Fibroblast of lung (primary cell): ENCODE data around the gene TCP10L. TPM values are rescaled to one million over a fixed set of nuclear protein-coding genes. Genes with fewer than 3 reads are reported as not detected.

ENCODE experiments used
- DNase-seq, 2 donors: peaks; one replicate each; pipeline versions ENCODE4 v3.0.0 to v3.0.0-alpha.2; 2010; ENCODE audit warnings: low read depth in 2 of 2
- H2AFZ ChIP-seq: 2 replicates; pipeline ENCODE4 v1.5.1; 2012; ENCODE audit warnings: low read length, control low read depth, inconsistent platforms
- H3K27ac ChIP-seq: 2 replicates; pipeline ENCODE4 v1.5.1; 2011; ENCODE audit warnings: low read length, control low read depth; ENCODE audit not compliant: insufficient read depth
- H3K27me3 ChIP-seq: 2 replicates; pipeline ENCODE4 v1.5.1; 2011; ENCODE audit warnings: mild to moderate bottlenecking, low read length; ENCODE audit not compliant: control insufficient read depth, insufficient read depth
- H3K36me3 ChIP-seq: 2 replicates; pipeline ENCODE4 v1.5.1; 2011; ENCODE audit warnings: low read length; ENCODE audit not compliant: control insufficient read depth, insufficient read depth
- H3K4me1 ChIP-seq: 2 replicates; pipeline ENCODE4 v1.5.1; 2011; ENCODE audit warnings: low read length; ENCODE audit not compliant: control insufficient read depth, insufficient read depth; ENCODE audit errors: extremely low read depth
- H3K4me2 ChIP-seq: 2 replicates; pipeline ENCODE4 v1.5.1; 2011; ENCODE audit warnings: low read length, control low read depth; ENCODE audit not compliant: insufficient read depth; ENCODE audit errors: extremely low read depth
- H3K4me3 ChIP-seq, 4 experiments: fragments of 200-600 bp in 1 of 4; sonication (generic) in 1 of 4; replicated peaks in 1 of 4; 2 replicates each; pipeline ENCODE4 v1.5.1; 2011 to 2016; ENCODE audit warnings: low read length in 4 of 4, low read depth in 3 of 4, mild to moderate bottlenecking in 3 of 4, control low read depth in 2 of 4, inconsistent platforms in 1 of 4, mixed read lengths in 1 of 4; ENCODE audit not compliant: insufficient read depth in 1 of 4; ENCODE audit errors: control extremely low read depth in 1 of 4
- H3K79me2 ChIP-seq: 2 replicates; pipeline ENCODE4 v1.5.1; 2012; ENCODE audit warnings: mild to moderate bottlenecking, low read length, inconsistent platforms; ENCODE audit not compliant: control insufficient read depth, insufficient read depth
- H3K9ac ChIP-seq: 2 replicates; pipeline ENCODE4 v1.5.1; 2011; ENCODE audit warnings: mild to moderate bottlenecking, low read length, control low read depth; ENCODE audit not compliant: insufficient read depth
- H3K9me3 ChIP-seq: 2 replicates; pipeline ENCODE4 v1.5.1; 2012; ENCODE audit warnings: low read depth, low read length; ENCODE audit not compliant: control insufficient read depth, insufficient read depth
- H4K20me1 ChIP-seq: 2 replicates; pipeline ENCODE4 v1.5.1; 2011; ENCODE audit warnings: low read length; ENCODE audit not compliant: control insufficient read depth, insufficient read depth; ENCODE audit errors: extremely low read depth
- CTCF ChIP-seq, 2 donors: IDR thresholded peaks in 1 of 2; conservative IDR thresholded peaks in 1 of 2; 1 replicate in 1 of 2; 2 replicates in 1 of 2; pipeline ENCODE4 v1.5.1; 2011 to 2012; ENCODE audit warnings: low read length in 2 of 2, control low read depth in 1 of 2, inconsistent platforms in 1 of 2, low read depth in 1 of 2, mild to moderate bottlenecking in 1 of 2
- EZH2 ChIP-seq: IDR thresholded peaks from 2 replicates; pipeline ENCODE4 v1.5.1; 2012; ENCODE audit warnings: low read length, control low read depth, mild to moderate bottlenecking; ENCODE audit errors: missing control alignments
- polyA plus RNA-seq, 2 donors: library from polyadenylated mRNA; depleted of rRNA in 1 of 2; stranded (reverse) in 1 of 2; unstranded in 1 of 2; fragments of >200 nt; gene quantifications; 2 replicates each; pipeline ENCODE4 v1.2.1, GENCODE V29; 2011 to 2012; ENCODE audit warnings: missing spikeins in 1 of 2
- total RNA-seq: library from RNA; depleted of rRNA; stranded (reverse); fragments of >200 nt; gene quantifications from 2 replicates; pipeline ENCODE4 v1.2.1, GENCODE V29; 2014

The TCP10L gene
- total and polyA plus RNA-seq, 2 donors (not counting 1 experiment from before 2014, with no cell fraction given), result 0.24 to 0.83 TPM

- H3K27ac ChIP-seq, result no peak overlapping the region
Measured at GRCh38 chr21:32534113-32534512, 51.2 kb downstream of the TCP10L start.

GRCh38 chr21:32533611-32534010, 51.7 kb downstream of the TCP10L start:
- Histone ChIP-seq H3K4me1 (no peaks in the 10 kb centered on the region), H3K79me2 (no peaks in the 10 kb centered on the region), H3K36me3 (no peaks in the 10 kb centered on the region), H2AFZ (no peak overlapping the region), H3K27me3 (peaks cover 4% of the 10 kb centered on the region), H3K9me3 (no peaks in the 10 kb centered on the region), H3K4me3 (no peak overlapping the region), H3K27ac (no peak overlapping the region), H4K20me1 (no peaks in the 10 kb centered on the region), H3K9ac (no peak overlapping the region), H3K4me2 (no peak overlapping the region)
- no peak for DNase-seq
- TF ChIP-seq CTCF (conservative IDR thresholded peaks at IDR 0.05 in 1 of 2, IDR thresholded peaks at IDR 0.05 in 1 of 2; ENCODE audit: low read depth in 1 of 2, low read length in 2 of 2), result no peak
- TF ChIP-seq EZH2, result no peak

More at GRCh38 chr21:32534113-32534512, 51.2 kb downstream of the TCP10L start:
- Histone ChIP-seq H3K4me3 (no peak overlapping the region), H3K9me3 (no peaks in the 10 kb centered on the region), H3K4me2 (no peak overlapping the region), H3K9ac (no peak overlapping the region), H4K20me1 (no peaks in the 10 kb centered on the region), H2AFZ (no peak overlapping the region), H3K4me1 (no peaks in the 10 kb centered on the region), H3K79me2 (no peaks in the 10 kb centered on the region), H3K27me3 (peaks cover 4% of the 10 kb centered on the region), H3K36me3 (no peaks in the 10 kb centered on the region)
- no peak for DNase-seq
- no peak for TF ChIP-seq EZH2

GRCh38 chr21:32533053-32533452, 52.3 kb downstream of the TCP10L start:
- Histone ChIP-seq H3K9ac (no peak overlapping the region), H3K9me3 (no peaks in the 10 kb centered on the region), H3K4me1 (no peaks in the 10 kb centered on the region), H4K20me1 (no peaks in the 10 kb centered on the region), H3K79me2 (no peaks in the 10 kb centered on the region), H2AFZ (no peak overlapping the region), H3K27ac (no peak overlapping the region), H3K4me2 (no peak overlapping the region), H3K4me3 (no peak overlapping the region), H3K36me3 (no peaks in the 10 kb centered on the region), H3K27me3 (peaks cover 4% of the 10 kb centered on the region)
- DNase-seq, result no peak
- TF ChIP-seq CTCF (conservative IDR thresholded peaks at IDR 0.05 in 1 of 2, IDR thresholded peaks at IDR 0.05 in 1 of 2; ENCODE audit: low read depth in 1 of 2, low read length in 2 of 2), result no peak
- no peak for TF ChIP-seq EZH2
